ENCODE data around the gene TSEN2. TPM values are rescaled to one million over a fixed set of nuclear protein-coding genes. Genes with fewer than 3 reads are reported as not detected.

TSEN2 gene
- total and polyA plus RNA-seq, 8 donors, result 10.7 to 43.0 (median 17.7) TPM

DNA sequence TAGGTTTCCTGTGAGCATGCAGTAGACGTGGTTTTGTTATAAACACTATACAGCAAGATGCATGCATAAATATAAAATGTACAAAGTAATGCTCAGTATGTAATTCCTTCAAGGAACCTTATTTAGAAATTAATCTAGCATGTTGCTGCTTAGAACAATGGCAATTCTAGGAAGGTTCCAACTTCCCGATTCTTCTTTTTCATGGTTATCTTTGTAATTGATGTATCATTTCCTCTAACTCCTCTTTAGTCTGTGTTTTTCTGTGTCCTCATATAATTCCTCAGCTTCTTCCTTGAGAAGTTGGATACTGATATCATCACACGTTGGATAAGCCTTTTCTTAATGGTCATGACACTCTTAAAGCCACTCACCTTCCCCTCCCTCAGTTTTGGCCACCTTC lies 3.5 kb downstream of the TSEN2 start:
- intact Hi-C loops (cut with DNase I; ENCODE audit: low total_unique reads), result no loop called here
- Histone ChIP-seq H3K9me3 (no peaks in the 10 kb centered on the region), H3K27me3 (no peaks in the 10 kb centered on the region), H3K4me1 (peaks cover 21 to 34% (median 26%) of the 10 kb centered on the region in 4 donors), H3K4me3 (no peak overlapping the region), H3K36me3 (peaks cover 0 to 39% (median 28%) of the 10 kb centered on the region in 4 donors), H3K27ac (no peak overlapping the region)
- TF ChIP-seq EP300 (IDR thresholded peaks at IDR 0.05) (no peak), POLR2A (IDR thresholded peaks at IDR 0.05) (no peak), POLR2AphosphoS5 (IDR thresholded peaks at IDR 0.05) (no peak)
- TF ChIP-seq, protein P1, sequence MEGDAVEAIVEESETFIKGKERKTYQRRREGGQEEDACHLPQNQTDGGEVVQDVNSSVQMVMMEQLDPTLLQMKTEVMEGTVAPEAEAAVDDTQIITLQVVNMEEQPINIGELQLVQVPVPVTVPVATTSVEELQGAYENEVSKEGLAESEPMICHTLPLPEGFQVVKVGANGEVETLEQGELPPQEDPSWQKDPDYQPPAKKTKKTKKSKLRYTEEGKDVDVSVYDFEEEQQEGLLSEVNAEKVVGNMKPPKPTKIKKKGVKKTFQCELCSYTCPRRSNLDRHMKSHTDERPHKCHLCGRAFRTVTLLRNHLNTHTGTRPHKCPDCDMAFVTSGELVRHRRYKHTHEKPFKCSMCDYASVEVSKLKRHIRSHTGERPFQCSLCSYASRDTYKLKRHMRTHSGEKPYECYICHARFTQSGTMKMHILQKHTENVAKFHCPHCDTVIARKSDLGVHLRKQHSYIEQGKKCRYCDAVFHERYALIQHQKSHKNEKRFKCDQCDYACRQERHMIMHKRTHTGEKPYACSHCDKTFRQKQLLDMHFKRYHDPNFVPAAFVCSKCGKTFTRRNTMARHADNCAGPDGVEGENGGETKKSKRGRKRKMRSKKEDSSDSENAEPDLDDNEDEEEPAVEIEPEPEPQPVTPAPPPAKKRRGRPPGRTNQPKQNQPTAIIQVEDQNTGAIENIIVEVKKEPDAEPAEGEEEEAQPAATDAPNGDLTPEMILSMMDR (IDR thresholded peaks at IDR 0.05), result no peak
- no peak for DNase-seq
- WGBS, 5 donors, result 83 to 87% (median 84%) methylated on average over 3 of the region's 3 CpGs

DNA sequence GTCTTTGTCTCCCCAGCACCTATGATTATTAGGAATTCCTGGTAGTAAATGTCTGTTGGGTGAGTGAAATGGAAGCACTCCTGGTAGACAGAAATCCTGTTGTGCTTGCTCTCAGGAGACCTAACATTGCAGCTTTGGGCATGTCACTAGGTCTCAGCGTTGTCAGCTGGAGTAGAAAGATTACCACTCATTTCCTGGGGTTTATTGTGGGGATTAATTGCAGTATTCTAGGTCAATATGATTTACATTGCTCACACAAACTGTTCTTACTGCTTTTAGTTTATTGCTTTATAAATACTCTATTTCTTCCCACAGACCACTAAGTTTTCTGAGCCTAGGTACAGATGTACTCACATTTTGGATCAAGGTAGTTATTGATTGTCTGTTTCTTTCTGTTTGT lies 5.1 kb downstream of the TSEN2 start:
- no peaks in the 10 kb centered on the region for H3K27me3 ChIP-seq
- TF ChIP-seq POLR2A (IDR thresholded peaks at IDR 0.05) (no peak), EP300 (IDR thresholded peaks at IDR 0.05) (no peak), POLR2AphosphoS5 (IDR thresholded peaks at IDR 0.05) (no peak)
- TF ChIP-seq, protein P1 (IDR thresholded peaks at IDR 0.05), result no peak
- H3K4me1 ChIP-seq, result peaks cover 9 to 22% (median 13%) of the 10 kb centered on the region in 4 donors
- peaks cover 5 to 55% (median 43%) of the 10 kb centered on the region in 4 donors for H3K36me3 ChIP-seq
- 59 to 77% (median 63%) methylated on average over 1 of the region's 1 CpG for WGBS, 5 donors
- intact Hi-C loops (cut with DNase I; ENCODE audit: low total_unique reads), result no loop called here
- H3K4me3 ChIP-seq, result no peak overlapping the region
- DNase-seq, result no peak
- H3K9me3 ChIP-seq, result no peaks in the 10 kb centered on the region
- H3K27ac ChIP-seq, result no peak overlapping the region

DNA sequence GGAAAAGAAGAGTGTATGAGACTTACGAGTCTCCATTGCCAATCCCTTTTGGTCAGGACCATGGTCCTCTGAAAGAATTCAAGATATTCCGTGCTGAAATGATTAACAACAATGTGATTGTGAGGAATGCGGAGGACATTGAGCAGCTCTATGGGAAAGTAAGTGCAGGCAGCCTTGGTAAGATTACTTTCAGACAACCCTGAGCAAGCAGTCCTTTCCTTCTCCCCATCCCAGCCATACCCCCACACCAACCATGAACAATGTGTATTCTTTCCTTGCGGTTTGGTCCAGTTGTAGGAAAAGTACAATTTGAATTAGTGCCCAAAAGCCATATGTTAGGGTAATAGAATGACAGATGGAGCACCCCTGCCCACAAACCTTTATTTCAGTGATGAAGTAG lies 5.6 kb downstream of the TSEN2 start:
- H3K27me3 ChIP-seq, result no peaks in the 10 kb centered on the region
- H3K4me1 ChIP-seq, result peaks cover 7 to 19% (median 12%) of the 10 kb centered on the region in 4 donors
- peaks cover 8 to 60% (median 47%) of the 10 kb centered on the region in 4 donors for H3K36me3 ChIP-seq
- no peak for DNase-seq
- H3K27ac ChIP-seq, result no peak overlapping the region
- H3K9me3 ChIP-seq, result no peaks in the 10 kb centered on the region
- H3K4me3 ChIP-seq, result no peak overlapping the region
- intact Hi-C loops (cut with DNase I; ENCODE audit: low total_unique reads), result no loop called here
- WGBS, 5 donors, result 80 to 88% (median 85%) methylated on average over 4 of the region's 4 CpGs
- no peak for TF ChIP-seq POLR2A (IDR thresholded peaks at IDR 0.05)
- no peak for TF ChIP-seq POLR2AphosphoS5 (IDR thresholded peaks at IDR 0.05)
- no peak for TF ChIP-seq EP300 (IDR thresholded peaks at IDR 0.05)
- TF ChIP-seq, protein P1 (IDR thresholded peaks at IDR 0.05), result no peak

DNA sequence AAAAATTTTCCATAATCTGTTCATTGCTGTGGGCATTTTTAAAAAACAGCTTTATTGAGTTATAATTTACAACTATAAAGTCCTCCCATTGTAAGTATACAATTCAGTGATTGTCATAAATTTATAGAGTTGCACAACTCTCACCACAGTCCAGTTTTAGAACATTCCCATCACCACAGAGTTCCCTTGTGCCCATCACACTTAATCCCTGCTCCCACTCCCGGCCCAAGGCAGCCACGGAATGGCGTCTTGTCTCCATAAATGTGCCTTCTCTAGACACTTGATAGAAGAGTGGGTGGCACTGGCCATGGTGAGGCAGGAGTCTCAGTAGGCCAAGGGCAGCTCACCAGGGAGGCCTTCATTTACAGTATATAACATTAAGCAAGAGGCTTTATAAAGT lies 6.3 kb downstream of the TSEN2 start:
- intact Hi-C loops (cut with DNase I; ENCODE audit: low total_unique reads), result no loop called here
- Histone ChIP-seq H3K27me3 (no peaks in the 10 kb centered on the region), H3K4me1 (peaks cover 0 to 11% (median 5%) of the 10 kb centered on the region in 4 donors), H3K36me3 (peaks cover 11 to 67% (median 53%) of the 10 kb centered on the region in 4 donors), H3K27ac (no peak overlapping the region), H3K9me3 (no peaks in the 10 kb centered on the region), H3K4me3 (no peak overlapping the region)
- TF ChIP-seq POLR2A (IDR thresholded peaks at IDR 0.05) (no peak), POLR2AphosphoS5 (IDR thresholded peaks at IDR 0.05) (no peak), EP300 (IDR thresholded peaks at IDR 0.05) (no peak)
- TF ChIP-seq, protein P1 (IDR thresholded peaks at IDR 0.05), result no peak
- no peak for DNase-seq
- WGBS, 5 donors, result 89 to 100% (median 95%) methylated on average over 3 of the region's 3 CpGs

Measured in stomach (tissue), 9 donors.